IMR-90 (cell line): ENCODE data around the gene ANO9.

Experiments
- CTCF ChIP-seq: conservative IDR thresholded peaks from 2 replicates; pipeline ENCODE4 v1.5.1; 2012; ENCODE audit warnings: mild to moderate bottlenecking, low read depth, low read length, improper control_type of control experiment
- MAZ ChIP-seq: IDR thresholded peaks from 2 replicates; pipeline ENCODE4 v1.6.1; 2012; ENCODE audit warnings: low read depth, mild to moderate bottlenecking, low read length, improper control_type of control experiment, moderate library complexity, borderline replicate concordance
- POLR2A ChIP-seq: IDR thresholded peaks from 2 replicates; pipeline ENCODE4 v1.6.1; 2012; ENCODE audit warnings: mild to moderate bottlenecking, low read depth, low read length
- RFX5 ChIP-seq: IDR thresholded peaks from 2 replicates; pipeline ENCODE4 v1.8.0; 2012; ENCODE audit warnings: low read depth, mild to moderate bottlenecking, low read length, moderate library complexity
- SMC3 ChIP-seq: fragments of 150-350 bp; IDR thresholded peaks from 2 replicates; pipeline ENCODE4 v1.6.1; 2016; ENCODE audit warnings: low read depth, mild to moderate bottlenecking, antibody characterized with exemption, low read length, moderate library complexity

- no peak for TF ChIP-seq CTCF
- no peak for TF ChIP-seq POLR2A
- no peak for TF ChIP-seq SMC3
- no peak for TF ChIP-seq MAZ
- no peak for TF ChIP-seq RFX5
Observed at GRCh38 chr11:445765-446588, 4.2 kb upstream of the ANO9 start.
